A549 (cell line): ENCODE results near the gene LRRC3. TPM values are rescaled to one million over a fixed set of nuclear protein-coding genes. Genes with fewer than 3 reads are reported as not detected.

ENCODE experiments used
- ATAC-seq, 2 experiments: fragments of 200-7000 bp in 1 of 2; fragments of >200 bp in 1 of 2; cut with Nextera tagmentation in 1 of 2; cut with Tn5 transposase in 1 of 2; 3 replicates each; pipeline versions ENCODE4 v1.8.0 to v1.9.1; 2018 to 2020; ENCODE audit warnings: mild to moderate bottlenecking in 1 of 2, moderate library complexity in 1 of 2
- CTCF ChIA-PET: fragments of 300-600 bp; sonication (Branson Sonifier 250); formaldehyde crosslinking; extraction: SDS; loops from one replicate; lab custom pipeline; 2021; ENCODE audit warnings: antibody characterized with exemption, inconsistent platforms; lab: Yijun Ruan, JAX
- POLR2A ChIA-PET: fragments of 350-600 bp; formaldehyde crosslinking; extraction: SDS; loops from one replicate; lab custom pipeline; 2021; ENCODE audit warnings: antibody characterized with exemption, inconsistent platforms; lab: Yijun Ruan, JAX
- DNase-seq, 2 experiments: peaks; one replicate each; pipeline versions ENCODE4 v3.0.0 to v3.0.0-alpha.2; 2011 to 2016; ENCODE audit warnings: low read depth in 1 of 2, low spot score in 1 of 2
- FAIRE-seq: peaks from 2 replicates; lab custom pipeline; 2011; peaks lifted over from hg19 to GRCh38; lab: Jason Lieb, UNC
- H3K27ac ChIP-seq, 2 experiments: fragments of >200 bp; sonication (Bioruptor Twin); formaldehyde crosslinking; 3 replicates each; pipeline ENCODE4 v1.5.1; 2016 to 2017
- H3K4me1 ChIP-seq: fragments of >200 bp; sonication (Bioruptor Twin); formaldehyde crosslinking; 3 replicates; pipeline ENCODE4 v1.6.1; 2016
- H3K4me2 ChIP-seq: fragments of >200 bp; sonication (Bioruptor Twin); formaldehyde crosslinking; 3 replicates; pipeline ENCODE4 v1.6.1; 2016
- H3K4me3 ChIP-seq: fragments of >200 bp; sonication (Bioruptor Twin); formaldehyde crosslinking; 3 replicates; pipeline ENCODE4 v1.5.1; 2016
- H3K9me3 ChIP-seq: fragments of >200 bp; sonication (Bioruptor Twin); formaldehyde crosslinking; 3 replicates; pipeline ENCODE4 v1.6.1; 2016
- CBX2 ChIP-seq: fragments of 200-600 bp; sonication (generic); IDR thresholded peaks from 2 replicates; pipeline ENCODE4 v1.6.1; 2016; ENCODE audit warnings: low read depth, mild to moderate bottlenecking, borderline replicate concordance
- CHD2 ChIP-seq: fragments of 150-350 bp; IDR thresholded peaks from 2 replicates; pipeline ENCODE4 v1.6.1; 2014; ENCODE audit warnings: low read length; ENCODE audit not compliant: partially characterized antibody
- ELK1 ChIP-seq: fragments of 150-350 bp; IDR thresholded peaks from 2 replicates; pipeline ENCODE4 v1.6.1; 2014; ENCODE audit warnings: low read depth, mild to moderate bottlenecking, low read length
- GATA3 ChIP-seq: IDR thresholded peaks from 2 replicates; pipeline ENCODE4 v1.6.1; 2012; ENCODE audit warnings: borderline replicate concordance
- KDM1A ChIP-seq: fragments of 200-600 bp; sonication (generic); IDR thresholded peaks from 2 replicates; pipeline ENCODE4 v1.6.1; 2016; ENCODE audit warnings: low read depth, mild to moderate bottlenecking
- KDM5A ChIP-seq: fragments of 200-600 bp; sonication (generic); IDR thresholded peaks from 2 replicates; pipeline ENCODE4 v1.6.1; 2016; ENCODE audit warnings: antibody characterized with exemption, mild to moderate bottlenecking
- MYC ChIP-seq: IDR thresholded peaks from 2 replicates; pipeline ENCODE4 v1.6.1; 2012; ENCODE audit warnings: mild to moderate bottlenecking, inconsistent platforms, low read length, improper control_type of control experiment, borderline replicate concordance
- NPAS2 ChIP-seq: fragments of 250-450 bp; sonication (Bioruptor Pico); IDR thresholded peaks from 2 replicates; pipeline ENCODE4 v1.8.0; 2022; ENCODE audit warnings: mild to moderate bottlenecking, moderate library complexity, borderline replicate concordance
- PBX3 ChIP-seq: IDR thresholded peaks from 2 replicates; pipeline ENCODE4 v1.6.1; 2012
- REST ChIP-seq: fragments of 200-600 bp; sonication (generic); IDR thresholded peaks from 2 replicates; pipeline ENCODE4 v1.6.1; 2016; ENCODE audit warnings: antibody characterized with exemption, mild to moderate bottlenecking, moderate library complexity
- RFX5 ChIP-seq: fragments of 450-650 bp; IDR thresholded peaks from 2 replicates; pipeline ENCODE4 v1.7.1; 2014; ENCODE audit warnings: antibody characterized with exemption, mild to moderate bottlenecking, moderate library complexity
- RNF2 ChIP-seq: fragments of 200-600 bp; sonication (generic); IDR thresholded peaks from 2 replicates; pipeline ENCODE4 v1.6.1; 2016; ENCODE audit warnings: low read depth, mild to moderate bottlenecking, antibody characterized with exemption, moderate library complexity, borderline replicate concordance
- TP53 ChIP-seq: fragments of 250-450 bp; sonication (Bioruptor Pico); IDR thresholded peaks from 2 replicates; pipeline ENCODE4 v1.5.0; 2021; ENCODE audit warnings: mild to moderate bottlenecking, moderate library complexity
- ZFP36 ChIP-seq: fragments of 450-650 bp; IDR thresholded peaks from 2 replicates; pipeline ENCODE4 v1.6.1; 2014; ENCODE audit warnings: borderline replicate concordance; ENCODE audit not compliant: partially characterized antibody
- WGBS: methylation state at CpG from one replicate; pipeline ENCODE4 v1.1.6; 2017; ENCODE audit errors: missing lambda C conversion rate; 5-methylcytosine and 5-hydroxymethylcytosine counted together
- polyA plus RNA-seq, 4 experiments: library from polyadenylated mRNA; depleted of rRNA in 3 of 4; stranded (reverse); fragments of >200 nt; fragmentation: RNase III in 1 of 4; extraction: RNeasy Plus Mini Kit Qiagen cat#74134 plus additional on column Dnase treatment in 1 of 4; gene quantifications; 2 replicates in 3 of 4; 3 replicates in 1 of 4; pipeline ENCODE4 v1.2.3, GENCODE V29; 2011 to 2017

Gene LRRC3
- polyA plus RNA-seq, 2 of the 4 experiments (the other 2 are of a cell fraction): 0.59 to 1.1 TPM

- H3K9me3 ChIP-seq: 0 out of 3 replicates have a peak, but pooled peaks cover 6% of the 10 kb centered on the region
- H3K4me3 ChIP-seq: no peak overlapping the region
- ChIA-PET POLR2A (no interaction called here), CTCF (interaction anchor here (0.9 kb wide), 1 partner anchor 23 kb away, joined by 3 read pairs; no protein-coding TSS in a partner anchor)
- no peak for DNase-seq
- H3K4me2 ChIP-seq: no peak overlapping the region
- H3K27ac ChIP-seq: no peak overlapping the region
- no peaks in the 10 kb centered on the region for H3K4me1 ChIP-seq
- TF ChIP-seq TP53 (CRISPR knock-in tag): no peak
- TF ChIP-seq REST: no peak
- TF ChIP-seq CBX2: no peak
- no peak for TF ChIP-seq ELK1
- TF ChIP-seq GATA3: no peak
- TF ChIP-seq NPAS2 (CRISPR knock-in tag): no peak
- TF ChIP-seq, all 56 proteins: peak for 0
- ATAC-seq: no peak; a peak in 1 of 6 replicates
- 86% methylated on average over 23 of the region's 34 CpGs for WGBS
- FAIRE-seq: no peak
Measured at GRCh38 chr21:44432841-44433790, 22.2 kb upstream of the LRRC3 start.

GRCh38 chr21:44433791-44434567, 21.3 kb upstream of the LRRC3 start:
- Histone ChIP-seq H3K4me3 (no peak overlapping the region), H3K4me2 (no peak overlapping the region), H3K9me3 (no peaks in the 10 kb centered on the region), H3K27ac (no peak overlapping the region), H3K4me1 (no peaks in the 10 kb centered on the region)
- TF ChIP-seq KDM1A: no peak
- TF ChIP-seq RNF2: no peak
- no peak for TF ChIP-seq MYC
- TF ChIP-seq PBX3: no peak
- no peak for TF ChIP-seq CHD2
- TF ChIP-seq KDM5A: no peak
- no peak for TF ChIP-seq GATA3
- TF ChIP-seq ZFP36: no peak
- no peak for TF ChIP-seq RFX5
- ChIA-PET CTCF (interaction anchor here (0.9 kb wide), 1 partner anchor 22 kb away, joined by 3 read pairs; no protein-coding TSS in a partner anchor), POLR2A (no interaction called here)
- FAIRE-seq: no peak
- ATAC-seq: no peak
- WGBS: 76% methylated on average over 21 of the region's 39 CpGs
- no peak for DNase-seq
